ENCODE measurements around the gene AKR7A2.

AKR7A2 gene

DNA sequence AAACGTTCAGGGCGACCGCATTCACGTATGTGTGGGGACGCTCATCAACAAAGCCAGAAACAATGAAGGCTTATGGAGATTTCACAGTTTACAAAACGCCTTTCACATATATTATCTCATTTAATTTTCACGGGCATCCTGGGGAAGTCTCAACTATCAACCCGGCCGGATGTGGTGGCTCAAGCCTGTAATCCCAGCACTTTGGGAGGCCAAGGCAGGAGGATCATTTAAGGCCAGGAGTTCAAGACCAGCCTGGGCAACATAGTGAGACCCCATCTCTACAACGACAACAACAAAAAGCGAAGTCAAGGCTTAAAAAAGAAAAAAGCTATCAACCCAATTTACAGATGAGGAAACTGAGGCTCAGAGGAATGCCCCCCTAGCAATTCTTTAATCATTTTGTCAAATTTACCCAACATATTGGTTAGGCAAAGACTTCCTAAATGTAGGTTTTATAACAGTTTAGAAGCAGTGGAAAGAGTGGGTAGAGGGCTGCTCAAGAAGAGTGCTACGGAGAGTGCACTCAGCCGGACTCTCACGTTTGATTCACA lies 28.5 kb upstream of the AKR7A2 start:
- no peak for DNase-seq (ENCODE audit: low read depth)
- no peak overlapping the region for H3K4me3 ChIP-seq (ENCODE audit: control insufficient read depth, low read depth, low read length)
- no peak for TF ChIP-seq CTCF (conservative IDR thresholded peaks at IDR 0.05; ENCODE audit: control insufficient read depth, insufficient read depth, low read depth, low read length)

DNA sequence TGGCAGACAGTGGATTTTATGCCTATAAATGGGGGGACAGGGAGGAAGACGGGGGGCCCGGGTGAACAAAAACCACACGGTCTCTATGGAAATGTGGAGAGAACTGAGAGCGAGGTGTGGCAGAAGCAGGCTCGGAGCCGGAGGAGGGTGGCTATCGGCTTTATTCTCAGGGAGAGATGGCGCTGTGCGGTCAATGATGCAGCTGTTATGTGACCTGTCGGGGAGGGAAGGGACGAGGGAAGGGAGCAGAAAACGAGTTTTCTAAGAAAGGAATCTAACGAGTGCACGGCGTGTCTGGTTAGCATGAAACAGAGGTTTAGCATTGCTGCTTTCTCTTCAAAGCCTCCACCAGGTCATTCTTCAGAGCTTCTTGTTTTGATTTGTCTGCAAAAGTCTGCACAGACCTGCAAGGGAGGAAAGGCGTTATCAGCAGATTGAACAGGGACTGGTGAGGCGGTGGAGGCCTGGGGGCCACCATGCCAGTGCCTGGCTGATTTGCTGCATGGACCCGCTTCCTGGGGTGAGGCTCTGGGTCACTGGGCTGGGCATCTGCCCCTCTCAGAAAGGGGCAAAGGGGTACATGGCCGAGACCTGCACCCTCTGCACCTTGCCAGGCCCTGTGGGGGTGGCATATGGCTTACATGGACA lies 27.4 kb upstream of the AKR7A2 start:
- no peak for TF ChIP-seq CTCF (conservative IDR thresholded peaks at IDR 0.05; ENCODE audit: control insufficient read depth, insufficient read depth, low read depth, low read length)
- no peak for DNase-seq (ENCODE audit: low read depth)
- H3K4me3 ChIP-seq (ENCODE audit: control insufficient read depth, low read depth, low read length), result no peak overlapping the region

- no peak for DNase-seq (ENCODE audit: low read depth)
- TF ChIP-seq CTCF (conservative IDR thresholded peaks at IDR 0.05; ENCODE audit: control insufficient read depth, insufficient read depth, low read depth, low read length), result peak; percentile 5
- H3K4me3 ChIP-seq (ENCODE audit: control insufficient read depth, low read depth, low read length), result no peak overlapping the region
Measured at GRCh38 chr1:19338323-19338762, 26.4 kb upstream of the AKR7A2 start.

GRCh38 chr1:19337289-19337688 lies 25.3 kb upstream of the AKR7A2 start:
- no peak for TF ChIP-seq CTCF (conservative IDR thresholded peaks at IDR 0.05; ENCODE audit: control insufficient read depth, insufficient read depth, low read depth, low read length)
- H3K4me3 ChIP-seq (ENCODE audit: control insufficient read depth, low read depth, low read length), result no peak overlapping the region
- no peak for DNase-seq (ENCODE audit: low read depth)

DNA sequence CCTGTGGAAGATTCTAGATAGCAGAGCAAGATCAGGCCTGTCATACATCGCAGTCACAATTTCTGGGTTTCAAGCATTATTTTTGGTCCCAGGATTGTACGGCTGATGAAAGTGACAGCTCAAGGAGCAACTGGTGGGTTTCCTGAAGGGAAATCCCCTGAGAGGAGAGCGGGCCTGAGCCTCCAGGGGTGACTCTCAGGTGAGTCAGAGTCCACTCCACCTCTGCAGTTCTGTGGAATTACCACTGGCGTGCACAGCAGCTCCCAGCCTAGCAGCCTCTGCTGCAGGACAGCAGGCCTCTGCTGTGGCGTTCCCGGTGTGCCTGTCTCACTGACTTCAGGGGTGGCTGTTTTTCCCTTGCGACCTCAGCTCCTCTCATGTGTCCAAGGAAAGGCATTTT lies 24.6 kb upstream of the AKR7A2 start:
- TF ChIP-seq CTCF (conservative IDR thresholded peaks at IDR 0.05; ENCODE audit: control insufficient read depth, insufficient read depth, low read depth, low read length), result no peak
- H3K4me3 ChIP-seq (ENCODE audit: control insufficient read depth, low read depth, low read length), result no peak overlapping the region
- DNase-seq (ENCODE audit: low read depth), result peak; percentile 42

DNA sequence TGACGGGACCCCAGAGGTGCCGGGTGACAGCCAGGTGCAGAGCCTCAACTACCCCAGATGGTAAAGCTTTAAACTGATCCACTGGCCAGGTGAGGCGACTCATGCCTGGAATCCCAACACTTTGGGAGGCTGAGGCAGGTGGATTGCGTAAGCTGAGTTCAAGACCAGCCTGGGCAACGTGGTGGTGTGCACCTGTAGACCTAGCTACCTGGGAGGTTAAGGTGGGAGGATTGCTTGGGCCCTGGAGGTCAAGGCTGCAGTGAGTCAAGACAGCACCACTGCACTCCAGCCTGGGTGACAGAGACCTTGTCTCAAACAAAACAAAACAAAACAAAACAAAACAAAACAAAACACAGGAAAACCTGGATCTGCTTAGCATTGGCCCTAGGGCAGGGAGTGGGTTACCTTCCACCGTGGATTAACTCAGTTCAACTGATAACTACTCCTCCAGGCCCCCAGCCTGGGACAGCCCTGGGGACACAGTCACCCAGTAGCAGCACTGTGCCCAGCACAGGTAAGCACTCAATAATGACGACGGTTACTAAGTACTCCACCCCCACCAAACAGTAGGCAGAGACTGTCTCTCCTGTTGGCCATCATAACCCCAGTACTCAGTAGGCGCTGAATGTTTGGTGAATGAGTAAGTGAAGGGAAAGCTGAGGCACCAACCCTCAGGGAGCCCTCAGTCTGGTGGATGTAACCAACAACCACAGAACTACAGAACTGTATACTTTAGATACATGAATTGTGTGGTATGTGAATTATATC lies 21.8 kb upstream of the AKR7A2 start:
- DNase-seq (ENCODE audit: low read depth), result no peak
- no peak overlapping the region for H3K4me3 ChIP-seq (ENCODE audit: control insufficient read depth, low read depth, low read length)
- no peak for TF ChIP-seq CTCF (conservative IDR thresholded peaks at IDR 0.05; ENCODE audit: control insufficient read depth, insufficient read depth, low read depth, low read length)

Measured in fibroblast of mammary gland (primary cell).